ENCODE measurements around the gene FHL2. TPM values are rescaled to one million over a fixed set of nuclear protein-coding genes. Genes with fewer than 3 reads are reported as not detected.

The FHL2 gene
- total and polyA plus RNA-seq, 9 of the 15 experiments (the other 6 are each of a cell fraction or from before 2014, with no cell fraction given) = 7.5 to 33.1 (median 23.9) TPM

- TF ChIP-seq ZNF408 (CRISPR knock-in tag; IDR thresholded peaks at IDR 0.05; ENCODE audit: low read depth) (no peak), ZEB2 (IDR thresholded peaks at IDR 0.05) (no peak), GABPA (tag; conservative IDR thresholded peaks at IDR 0.05; ENCODE audit: low read depth) (peak; percentile 63), MNT (conservative IDR thresholded peaks at IDR 0.05) (peak; percentile 36 to 57; a peak in 2 of 4 replicates), KAT2B (IDR thresholded peaks at IDR 0.05; ENCODE audit: low read depth, low read length) (no peak), SRF (CRISPR knock-in tag; IDR thresholded peaks at IDR 0.05) (no peak), ZNF766 (CRISPR knock-in tag; conservative IDR thresholded peaks at IDR 0.05) (no peak), ZNF764 (CRISPR knock-in tag; IDR thresholded peaks at IDR 0.05; ENCODE audit: low read depth) (no peak), SAP30 (IDR thresholded peaks at IDR 0.05; ENCODE audit: borderline replicate concordance, insufficient read depth, low read depth, low read length, poor library complexity, severe bottlenecking) (peak; percentile 30), EHMT2 (IDR thresholded peaks at IDR 0.05) (no peak), U2AF1 (optimal IDR thresholded peaks at IDR 0.05; ENCODE audit: low read depth, low read length) (peak; percentile 51), STAT6 (CRISPR knock-in tag; IDR thresholded peaks at IDR 0.05) (0 out of 2 replicates have a peak, but pooled peaks have one; percentile 48), KLF6 (CRISPR knock-in tag; IDR thresholded peaks at IDR 0.05; ENCODE audit: borderline replicate concordance) (peak; percentile 43; the same call in 1 of the 2 replicates), FOSL1 (tag; conservative IDR thresholded peaks at IDR 0.05) (peak; percentile 19; the same call in 1 of the 2 replicates), CTBP1 (IDR thresholded peaks at IDR 0.05; ENCODE audit: borderline replicate concordance) (peak; percentile 70)
- TF ChIP-seq, protein P1, sequence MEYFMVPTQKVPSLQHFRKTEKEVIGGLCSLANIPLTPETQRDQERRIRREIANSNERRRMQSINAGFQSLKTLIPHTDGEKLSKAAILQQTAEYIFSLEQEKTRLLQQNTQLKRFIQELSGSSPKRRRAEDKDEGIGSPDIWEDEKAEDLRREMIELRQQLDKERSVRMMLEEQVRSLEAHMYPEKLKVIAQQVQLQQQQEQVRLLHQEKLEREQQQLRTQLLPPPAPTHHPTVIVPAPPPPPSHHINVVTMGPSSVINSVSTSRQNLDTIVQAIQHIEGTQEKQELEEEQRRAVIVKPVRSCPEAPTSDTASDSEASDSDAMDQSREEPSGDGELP (CRISPR knock-in tag; IDR thresholded peaks at IDR 0.05; ENCODE audit: borderline replicate concordance) = peak; percentile 79
- TF ChIP-seq, protein P2, sequence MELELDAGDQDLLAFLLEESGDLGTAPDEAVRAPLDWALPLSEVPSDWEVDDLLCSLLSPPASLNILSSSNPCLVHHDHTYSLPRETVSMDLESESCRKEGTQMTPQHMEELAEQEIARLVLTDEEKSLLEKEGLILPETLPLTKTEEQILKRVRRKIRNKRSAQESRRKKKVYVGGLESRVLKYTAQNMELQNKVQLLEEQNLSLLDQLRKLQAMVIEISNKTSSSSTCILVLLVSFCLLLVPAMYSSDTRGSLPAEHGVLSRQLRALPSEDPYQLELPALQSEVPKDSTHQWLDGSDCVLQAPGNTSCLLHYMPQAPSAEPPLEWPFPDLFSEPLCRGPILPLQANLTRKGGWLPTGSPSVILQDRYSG (tag; conservative IDR thresholded peaks at IDR 0.05; ENCODE audit: low read depth) = no peak
Observed at GRCh38 chr2:105329561-105330495, 69.0 kb downstream of the FHL2 start, which contains the start of gene TGFBRAP1 (continued).
